Keratinocyte (primary cell): Measurements from ENCODE around the gene BEST3. TPM values are rescaled to one million over a fixed set of nuclear protein-coding genes. Genes with fewer than 3 reads are reported as not detected.

ENCODE experiments used
- DNase-seq: peaks from one replicate; pipeline ENCODE4 v3.0.0-alpha.2; 2011; ENCODE audit warnings: low read depth, missing footprints, low spot score
- FAIRE-seq: peaks from 2 replicates; lab custom pipeline; 2011; peaks lifted over from hg19 to GRCh38; lab: Jason Lieb, UNC
- H2AFZ ChIP-seq: 2 replicates; pipeline ENCODE4 v1.6.0; 2012; ENCODE audit warnings: low read length, control low read depth, inconsistent platforms; ENCODE audit not compliant: control insufficient read depth
- H3K27ac ChIP-seq: 2 replicates; pipeline ENCODE4 v1.5.1; 2011; ENCODE audit warnings: low read length; ENCODE audit not compliant: control insufficient read depth, insufficient read depth
- H3K27me3 ChIP-seq: 3 replicates; pipeline ENCODE4 v1.6.0; 2011; ENCODE audit warnings: low read length; ENCODE audit not compliant: control insufficient read depth, insufficient read depth; ENCODE audit errors: extremely low read depth
- H3K36me3 ChIP-seq, 2 experiments: 2 replicates in 1 of 2; 3 replicates in 1 of 2; pipeline ENCODE4 v1.5.1; 2011; ENCODE audit warnings: low read length in 2 of 2, mild to moderate bottlenecking in 1 of 2; ENCODE audit not compliant: control insufficient read depth in 2 of 2, insufficient read depth in 2 of 2; ENCODE audit errors: extremely low read depth in 1 of 2
- H3K4me1 ChIP-seq: 3 replicates; pipeline ENCODE4 v1.5.1; 2011; ENCODE audit warnings: low read length; ENCODE audit not compliant: control insufficient read depth, insufficient read depth; ENCODE audit errors: extremely low read depth
- H3K4me2 ChIP-seq: 3 replicates; pipeline ENCODE4 v1.6.0; 2011; ENCODE audit warnings: low read depth, low read length; ENCODE audit not compliant: control insufficient read depth, insufficient read depth; ENCODE audit errors: extremely low read depth
- H3K4me3 ChIP-seq, 3 experiments: fragments of 200-600 bp in 1 of 3; sonication (generic) in 1 of 3; 2 replicates in 2 of 3; 3 replicates in 1 of 3; pipeline ENCODE4 v1.5.1; 2011 to 2016; ENCODE audit warnings: low read length in 3 of 3, mild to moderate bottlenecking in 3 of 3, control low read depth in 2 of 3, inconsistent platforms in 1 of 3, low read depth in 1 of 3, mixed read lengths in 1 of 3, mixed run types in 1 of 3, moderate library complexity in 1 of 3; ENCODE audit not compliant: control insufficient read depth in 2 of 3, insufficient read depth in 2 of 3; ENCODE audit errors: extremely low read depth in 1 of 3
- H3K79me2 ChIP-seq: 2 replicates; pipeline ENCODE4 v1.6.0; 2012; ENCODE audit warnings: low read length; ENCODE audit not compliant: control insufficient read depth, insufficient read depth
- H3K9ac ChIP-seq: 3 replicates; pipeline ENCODE4 v1.6.0; 2011; ENCODE audit warnings: low read length; ENCODE audit not compliant: control insufficient read depth, insufficient read depth; ENCODE audit errors: extremely low read depth
- H3K9me1 ChIP-seq: 3 replicates; pipeline ENCODE4 v1.6.0; 2011; ENCODE audit warnings: low read length; ENCODE audit not compliant: control insufficient read depth, insufficient read depth; ENCODE audit errors: extremely low read depth
- H3K9me3 ChIP-seq: 2 replicates; pipeline ENCODE4 v1.5.1; 2012; ENCODE audit warnings: low read depth, low read length; ENCODE audit not compliant: control insufficient read depth
- H4K20me1 ChIP-seq: 3 replicates; pipeline ENCODE4 v1.6.0; 2011; ENCODE audit warnings: low read length; ENCODE audit not compliant: control insufficient read depth, insufficient read depth; ENCODE audit errors: extremely low read depth
- EZH2 ChIP-seq: IDR thresholded peaks from one replicate; pipeline ENCODE4 v1.6.1; 2012; ENCODE audit warnings: inconsistent platforms, mild to moderate bottlenecking, low read length, moderate library complexity
- dilution Hi-C: fragments of 300-500 bp; cut with MboI; formaldehyde crosslinking; loops from one replicate; pipeline ENCODE4 v1.7.0; 2020; ENCODE audit warnings: low sequenced_read_pairs; ENCODE audit not compliant: extremely low pct_ligation_motif_present
- polyA plus RNA-seq, 5 experiments: library from polyadenylated mRNA; depleted of rRNA in 3 of 5; stranded (reverse) in 3 of 5; stranded (forward) in 1 of 5; unstranded in 1 of 5; fragments of >200 nt; gene quantifications; 1 replicate in 1 of 5; 2 replicates in 3 of 5; 3 replicates in 1 of 5; pipeline versions ENCODE4 v1.2.1 to v1.2.3, GENCODE V29; 2011 to 2012; ENCODE audit warnings: missing spikeins in 2 of 5, low read depth in 1 of 5, low replicate concordance in 1 of 5
- TF ChIP-seq, protein P1 (sequence below), 3 experiments: IDR thresholded peaks in 1 of 3; conservative IDR thresholded peaks in 1 of 3; optimal IDR thresholded peaks in 1 of 3; 2 replicates in 2 of 3; 3 replicates in 1 of 3; pipeline versions ENCODE3 to v1.5.1; 2011; ENCODE audit warnings: low read length in 3 of 3, mild to moderate bottlenecking in 3 of 3, moderate library complexity in 2 of 3, control low read depth in 1 of 3, inconsistent platforms in 1 of 3; ENCODE audit not compliant: insufficient read depth in 2 of 3; ENCODE audit errors: extremely low read depth in 1 of 3

Gene BEST3
- polyA plus RNA-seq, 1 donor (not counting 4 experiments of a cell fraction or from before 2014, with no cell fraction given) = 0.07 TPM

DNA sequence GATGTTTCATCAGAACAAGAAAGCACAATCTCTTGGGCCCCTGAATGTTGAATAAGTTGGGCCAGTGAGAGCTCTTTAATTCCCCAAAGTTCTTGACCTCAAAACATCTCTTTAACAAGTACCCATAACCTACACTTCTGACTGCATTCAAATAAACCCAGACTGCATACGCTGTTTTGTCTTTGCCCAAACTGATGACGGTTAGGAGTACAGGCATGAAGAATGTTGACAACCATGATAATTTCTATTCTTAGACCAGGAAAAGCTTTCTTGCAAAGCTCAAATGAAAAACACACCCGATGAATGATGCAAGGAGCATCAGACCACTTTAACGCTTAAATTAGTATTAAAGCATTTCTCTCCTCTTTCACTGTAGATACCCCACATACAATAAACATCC lies 27.8 kb upstream of the BEST3 start:
- H3K4me1 ChIP-seq = peaks cover 1% of the 10 kb centered on the region
- no peak overlapping the region for H2AFZ ChIP-seq
- no peaks in the 10 kb centered on the region for H3K9me1 ChIP-seq
- no peak overlapping the region for H3K4me2 ChIP-seq
- H3K9ac ChIP-seq = no peak overlapping the region
- no peaks in the 10 kb centered on the region for H3K9me3 ChIP-seq
- H3K27me3 ChIP-seq = no peaks in the 10 kb centered on the region
- DNase-seq (no peak), FAIRE-seq (peak; percentile 32)
- no peaks in the 10 kb centered on the region for H3K36me3 ChIP-seq
- H3K27ac ChIP-seq = no peak overlapping the region
- no peak for TF ChIP-seq EZH2
- TF ChIP-seq, protein P1, sequence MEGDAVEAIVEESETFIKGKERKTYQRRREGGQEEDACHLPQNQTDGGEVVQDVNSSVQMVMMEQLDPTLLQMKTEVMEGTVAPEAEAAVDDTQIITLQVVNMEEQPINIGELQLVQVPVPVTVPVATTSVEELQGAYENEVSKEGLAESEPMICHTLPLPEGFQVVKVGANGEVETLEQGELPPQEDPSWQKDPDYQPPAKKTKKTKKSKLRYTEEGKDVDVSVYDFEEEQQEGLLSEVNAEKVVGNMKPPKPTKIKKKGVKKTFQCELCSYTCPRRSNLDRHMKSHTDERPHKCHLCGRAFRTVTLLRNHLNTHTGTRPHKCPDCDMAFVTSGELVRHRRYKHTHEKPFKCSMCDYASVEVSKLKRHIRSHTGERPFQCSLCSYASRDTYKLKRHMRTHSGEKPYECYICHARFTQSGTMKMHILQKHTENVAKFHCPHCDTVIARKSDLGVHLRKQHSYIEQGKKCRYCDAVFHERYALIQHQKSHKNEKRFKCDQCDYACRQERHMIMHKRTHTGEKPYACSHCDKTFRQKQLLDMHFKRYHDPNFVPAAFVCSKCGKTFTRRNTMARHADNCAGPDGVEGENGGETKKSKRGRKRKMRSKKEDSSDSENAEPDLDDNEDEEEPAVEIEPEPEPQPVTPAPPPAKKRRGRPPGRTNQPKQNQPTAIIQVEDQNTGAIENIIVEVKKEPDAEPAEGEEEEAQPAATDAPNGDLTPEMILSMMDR (optimal IDR thresholded peaks at IDR 0.05 in 1 of 3, IDR thresholded peaks at IDR 0.05 in 1 of 3, conservative IDR thresholded peaks at IDR 0.05 in 1 of 3; ENCODE audit: extremely low read depth in 1 of 3, insufficient read depth in 2 of 3, low read length in 3 of 3) = no peak
- H3K4me3 ChIP-seq = no peak overlapping the region
- no peaks in the 10 kb centered on the region for H4K20me1 ChIP-seq
- H3K79me2 ChIP-seq = no peaks in the 10 kb centered on the region
- dilution Hi-C loops = no loop called here

DNA sequence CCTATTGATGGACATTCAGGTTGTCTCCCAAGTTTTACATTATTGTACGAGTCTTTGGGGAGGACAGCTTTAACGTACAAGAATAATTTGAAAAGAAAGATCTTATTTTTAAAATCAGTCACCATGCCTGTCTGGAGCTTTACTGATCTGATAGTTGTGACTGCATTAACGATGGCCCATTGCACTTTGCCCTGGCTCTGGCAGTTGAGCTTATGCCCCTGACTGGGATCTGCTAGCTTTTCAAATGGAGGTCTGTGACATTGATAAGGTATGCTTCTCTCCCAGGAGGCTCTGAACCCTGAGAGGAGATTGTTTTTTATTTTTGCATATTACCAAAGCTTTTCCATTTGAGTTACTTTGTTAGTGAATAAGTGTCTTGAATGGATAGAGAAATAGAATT lies 21.6 kb upstream of the BEST3 start:
- H2AFZ ChIP-seq = no peak overlapping the region
- no peaks in the 10 kb centered on the region for H3K36me3 ChIP-seq
- H3K9ac ChIP-seq = no peak overlapping the region
- FAIRE-seq = no peak
- H4K20me1 ChIP-seq = no peaks in the 10 kb centered on the region
- H3K27ac ChIP-seq = no peak overlapping the region
- H3K27me3 ChIP-seq = no peaks in the 10 kb centered on the region
- no peak overlapping the region for H3K4me2 ChIP-seq
- H3K4me3 ChIP-seq = no peak overlapping the region
- dilution Hi-C loops = no loop called here
- no peaks in the 10 kb centered on the region for H3K9me1 ChIP-seq
- DNase-seq = no peak
- no peaks in the 10 kb centered on the region for H3K9me3 ChIP-seq
- no peaks in the 10 kb centered on the region for H3K79me2 ChIP-seq
- TF ChIP-seq, protein P1 (optimal IDR thresholded peaks at IDR 0.05 in 1 of 3, IDR thresholded peaks at IDR 0.05 in 1 of 3, conservative IDR thresholded peaks at IDR 0.05 in 1 of 3; ENCODE audit: extremely low read depth in 1 of 3, insufficient read depth in 2 of 3, low read length in 3 of 3) = no peak
- no peak for TF ChIP-seq EZH2
- no peaks in the 10 kb centered on the region for H3K4me1 ChIP-seq
